ENCODE measurements around the gene SHISA7. TPM values are rescaled to one million over a fixed set of nuclear protein-coding genes. Genes with fewer than 3 reads are reported as not detected.

SHISA7 gene
- polyA plus RNA-seq (2014; cell fraction: cytosol; rRNA removed) = 0.29 and 0.62 TPM in 2 replicates
- 0.46 and 0.94 TPM in 2 replicates for polyA plus RNA-seq (2014; cell fraction: nucleus; rRNA removed)

DNA sequence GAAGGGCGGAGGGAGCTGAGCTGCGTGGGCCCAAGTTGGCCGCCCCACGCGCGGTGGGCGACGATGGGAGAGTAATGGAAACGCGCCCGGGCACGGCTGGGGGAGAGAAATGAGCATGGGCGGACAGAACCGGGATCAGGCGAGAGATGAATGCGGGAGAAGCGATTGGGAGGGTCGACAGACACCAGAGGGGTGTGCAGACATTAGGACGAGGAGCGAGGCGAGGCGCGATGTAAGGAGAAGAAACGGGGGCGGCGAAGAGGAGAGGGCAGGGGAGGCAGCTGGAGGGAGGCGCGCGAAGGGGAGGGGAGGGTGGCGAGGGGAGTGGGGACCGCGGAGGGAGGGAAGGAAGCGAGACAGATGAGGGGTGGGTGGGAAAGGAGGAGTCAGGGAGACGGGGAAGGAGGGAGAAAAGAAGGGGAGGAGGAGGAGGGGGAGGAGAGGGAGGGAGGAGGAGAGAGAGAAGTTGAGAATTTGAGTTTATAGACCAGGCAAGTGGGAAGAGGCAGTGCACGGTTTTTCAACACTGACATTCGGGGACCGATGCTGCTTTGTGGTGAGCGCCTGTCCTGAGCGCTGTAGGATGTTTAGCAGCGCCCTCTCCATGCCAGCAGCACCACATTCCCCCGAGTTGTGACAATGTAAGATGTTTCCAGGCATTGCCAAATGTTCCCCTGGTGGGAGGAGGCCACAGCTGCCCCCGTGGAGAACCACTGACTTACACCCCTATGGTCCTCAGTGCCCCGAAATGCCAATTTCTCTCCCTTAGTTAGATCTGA lies at the start of gene SHISA7:
Gene SHISA7, minus strand, starts transcription at position 256 of the 779 bp plus-strand sequence. CDS start 437 bp downstream, outside the sequence.
- DNase-seq (ENCODE audit: low spot score) = no peak

DNA sequence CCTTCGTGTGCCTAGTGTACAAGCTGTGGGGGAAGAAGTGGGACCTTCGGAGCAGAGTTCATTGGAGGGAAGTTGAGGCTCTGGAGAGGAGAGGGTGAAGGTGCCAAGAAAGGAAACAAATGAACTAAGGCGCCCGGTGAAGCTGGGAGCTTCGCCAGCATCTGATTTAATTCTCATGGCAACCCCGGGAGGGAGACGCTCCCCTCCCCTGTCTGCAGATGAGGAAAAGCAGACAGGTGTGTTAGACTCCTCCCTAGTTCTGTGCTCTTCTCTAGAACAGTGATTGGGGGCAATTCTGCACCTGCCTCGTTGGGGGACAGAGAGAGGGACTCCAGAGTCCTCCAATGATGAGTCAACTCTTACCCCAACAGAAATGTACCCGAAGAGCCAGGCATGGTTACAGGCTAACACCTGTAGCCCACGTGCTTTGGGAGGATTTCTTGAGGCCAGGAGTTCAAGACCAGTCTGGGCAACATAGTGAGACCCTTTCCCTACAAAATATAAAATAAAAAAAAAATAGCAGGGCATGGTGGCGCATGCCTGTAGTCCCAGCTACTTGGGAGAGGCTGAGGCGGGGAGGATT lies 49.4 kb upstream of the SHISA7 start:
- DNase-seq (ENCODE audit: low spot score) = no peak

DNA sequence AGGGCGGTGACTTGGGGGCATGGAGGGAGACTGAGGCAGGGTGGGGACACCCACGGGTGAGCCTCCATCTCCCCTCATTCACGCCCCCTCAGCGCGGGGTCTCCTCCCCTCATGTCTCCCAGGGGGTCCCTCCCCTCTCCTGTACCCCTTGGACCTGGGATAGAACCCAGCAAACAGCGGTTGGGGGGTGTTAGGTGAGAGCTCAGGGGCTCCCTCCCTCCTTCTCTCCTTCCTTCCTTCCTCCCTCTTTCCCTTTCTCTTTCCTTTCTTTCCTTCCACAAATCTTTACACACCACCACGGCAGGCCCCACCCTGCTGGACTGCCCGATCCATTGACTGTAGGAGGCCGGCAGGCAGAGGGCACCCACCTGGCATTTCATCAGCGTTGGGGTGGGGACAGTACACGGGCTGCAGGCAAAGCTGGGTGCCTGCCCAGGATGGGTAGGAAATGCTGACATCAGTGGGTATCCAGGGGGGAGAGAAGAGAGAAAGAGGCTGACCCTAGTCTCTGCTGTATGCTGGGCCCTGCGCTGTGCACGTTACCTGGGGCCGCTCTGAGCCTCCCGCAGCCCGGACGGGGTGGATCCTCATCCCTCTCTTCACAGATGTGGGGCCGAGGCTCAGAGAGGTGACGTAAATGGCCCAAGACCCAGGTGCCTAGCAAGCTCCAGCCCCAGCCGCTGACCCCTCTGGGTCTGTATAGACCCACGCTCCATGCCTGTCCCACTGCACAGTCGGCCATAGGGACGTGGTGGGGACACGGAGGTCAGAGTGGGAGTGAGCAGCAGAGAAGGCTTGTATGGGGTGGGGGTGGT lies 48.7 kb upstream of the SHISA7 start:
- DNase-seq (ENCODE audit: low spot score) = no peak

GRCh38 chr19:55490478-55491432 lies 47.7 kb upstream of the SHISA7 start:
- DNase-seq (ENCODE audit: low spot score) = no peak

GRCh38 chr19:55489711-55490477 lies 46.8 kb upstream of the SHISA7 start:
- no peak for DNase-seq (ENCODE audit: low spot score)

GRCh38 chr19:55488986-55489710 lies 46.0 kb upstream of the SHISA7 start:
- DNase-seq (ENCODE audit: low spot score) = no peak

DNA sequence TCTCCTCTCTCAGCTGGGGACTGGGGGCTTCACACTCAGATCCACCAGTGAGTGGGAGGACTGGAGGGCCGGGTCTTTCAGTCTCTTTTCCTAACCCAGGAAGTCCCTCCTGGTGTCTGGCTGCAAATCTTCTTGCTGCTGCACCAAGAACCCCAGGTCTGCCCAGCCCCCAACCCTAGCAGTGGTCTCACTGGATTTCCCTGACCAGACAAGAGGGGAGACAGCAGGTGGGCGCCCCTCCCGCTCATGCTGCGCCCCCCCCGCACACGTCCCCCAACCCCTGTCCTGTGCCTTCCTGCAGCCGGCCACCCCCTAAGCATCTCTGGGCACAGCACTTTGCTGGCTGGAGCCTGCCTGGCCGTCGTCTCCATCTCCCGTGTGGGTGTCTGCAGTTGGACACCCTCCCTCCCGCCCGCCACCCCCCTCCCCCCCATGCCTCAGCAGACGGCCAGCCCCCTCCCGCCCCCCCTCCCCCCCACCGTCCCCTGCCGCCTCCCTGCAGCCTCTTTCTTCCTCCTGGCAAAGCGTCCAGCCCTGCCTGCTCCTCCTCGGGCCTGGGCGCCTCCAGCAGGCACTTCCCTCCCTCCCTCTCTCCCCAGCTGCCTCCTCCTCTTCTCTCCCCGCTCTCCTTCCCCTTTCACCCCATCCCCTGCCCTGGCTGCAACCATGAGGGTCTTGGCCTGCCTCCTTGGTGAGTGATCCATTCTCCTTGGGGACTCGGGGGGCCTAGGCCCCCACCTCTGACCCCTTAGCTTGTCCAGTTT lies 45.0 kb upstream of the SHISA7 start, which contains the start of gene SSC5D:
Gene SSC5D, plus strand, starts transcription at position 513 of the 764 bp plus-strand sequence. Its CDS starts 154 bp downstream, at position 667.
- no peak for DNase-seq (ENCODE audit: low spot score)

DNA sequence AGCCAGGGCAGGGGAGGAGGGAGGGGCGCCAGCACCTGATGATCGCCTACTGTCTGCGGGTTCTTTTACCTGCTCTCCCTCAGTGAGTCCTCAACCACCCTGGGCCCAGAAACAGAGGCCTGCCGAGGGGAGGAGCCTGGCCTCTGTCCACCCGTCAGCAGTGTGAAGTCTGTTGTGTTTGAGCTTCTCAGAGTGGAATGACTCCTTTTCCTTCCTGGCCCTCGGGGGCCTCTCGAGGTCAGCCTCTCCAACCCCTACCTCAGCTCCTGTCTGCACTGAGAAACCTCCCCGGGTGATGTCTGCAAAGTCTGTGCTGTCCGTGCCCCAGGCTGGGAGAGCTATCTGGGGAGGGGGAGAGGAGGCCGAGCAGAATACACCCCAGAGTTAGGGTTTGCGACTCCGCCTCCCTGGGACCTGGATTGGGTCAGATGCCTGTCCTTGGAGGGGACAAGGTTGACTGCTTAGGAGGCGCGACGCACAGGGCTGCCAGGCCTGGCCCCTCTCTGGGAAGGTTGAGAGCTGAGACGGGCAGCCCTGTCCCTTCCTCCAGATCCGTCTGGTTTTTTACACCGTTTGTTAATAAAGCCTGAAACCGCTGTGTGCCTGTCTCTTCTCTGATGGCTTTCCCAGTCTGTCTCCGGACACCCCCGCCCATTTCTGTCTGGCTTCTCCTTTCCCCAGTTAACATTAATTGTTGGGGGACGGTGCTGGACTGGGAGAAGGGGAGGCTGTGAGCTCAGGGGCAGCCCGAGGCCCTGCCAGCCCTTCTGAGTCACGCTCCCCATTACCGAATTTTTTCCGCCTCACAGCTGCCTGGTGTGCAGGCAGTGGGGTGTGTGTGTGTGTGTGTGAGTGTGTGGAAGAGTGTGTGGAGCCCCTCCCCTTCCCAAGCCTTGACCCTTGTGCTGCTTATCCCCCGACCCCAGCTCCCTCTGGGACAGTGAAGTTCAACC lies 44.1 kb upstream of the SHISA7 start:
- no peak for DNase-seq (ENCODE audit: low spot score)

GRCh38 chr19:55486043-55486970 lies 43.2 kb upstream of the SHISA7 start:
- no peak for DNase-seq (ENCODE audit: low spot score)

- no peak for DNase-seq (ENCODE audit: low spot score)
These were observed 42.4 kb upstream of the SHISA7 start for GRCh38 chr19:55485439-55486011.

DNA sequence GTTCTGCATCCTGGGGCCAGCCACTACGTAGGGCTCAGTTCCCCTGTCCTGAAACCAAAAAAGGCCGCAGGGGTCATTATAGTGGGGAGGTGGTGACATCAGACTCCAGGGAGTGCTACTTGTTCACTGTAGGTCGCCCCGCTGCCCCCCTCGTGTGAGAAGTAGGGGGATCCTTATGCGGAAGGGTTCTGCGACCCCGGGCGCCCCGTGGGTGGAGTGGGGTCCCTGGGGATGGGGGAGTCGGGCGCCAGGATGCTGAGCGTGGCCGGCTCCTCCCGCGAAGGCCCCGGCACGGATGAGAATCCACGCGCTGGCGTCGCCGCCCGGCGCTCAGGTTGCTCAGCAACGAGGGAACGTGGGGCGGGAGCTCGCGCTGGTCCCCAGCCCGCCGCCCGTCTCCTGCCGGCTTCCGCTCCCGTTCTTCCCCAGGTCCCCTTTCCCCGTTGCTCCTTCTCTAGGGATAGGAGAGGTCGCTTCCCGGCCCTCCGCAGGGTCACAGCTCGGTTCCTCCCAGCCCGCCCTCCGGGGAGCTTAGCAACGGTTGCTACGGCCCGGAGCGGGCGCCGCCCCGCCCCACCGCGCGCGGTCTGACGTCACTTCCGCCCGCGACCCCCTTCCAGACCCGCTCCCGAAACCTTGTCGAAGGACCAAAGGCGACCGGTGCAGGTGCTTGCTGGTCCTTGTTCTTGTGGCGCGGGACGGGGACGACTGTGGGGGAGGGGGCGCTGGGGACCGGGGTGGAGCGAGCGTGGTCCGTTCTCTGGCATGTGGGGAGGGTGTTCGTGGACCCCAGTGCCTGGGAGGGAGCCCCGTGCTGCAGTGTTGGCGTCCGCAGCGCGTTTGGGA lies 41.7 kb upstream of the SHISA7 start, which contains the start of gene NAT14:
Gene NAT14, plus strand, starts transcription at position 596 of the 846 bp plus-strand sequence. CDS start 521 bp downstream, outside the sequence.
- DNase-seq (ENCODE audit: low spot score) = peak; percentile 62

DNA sequence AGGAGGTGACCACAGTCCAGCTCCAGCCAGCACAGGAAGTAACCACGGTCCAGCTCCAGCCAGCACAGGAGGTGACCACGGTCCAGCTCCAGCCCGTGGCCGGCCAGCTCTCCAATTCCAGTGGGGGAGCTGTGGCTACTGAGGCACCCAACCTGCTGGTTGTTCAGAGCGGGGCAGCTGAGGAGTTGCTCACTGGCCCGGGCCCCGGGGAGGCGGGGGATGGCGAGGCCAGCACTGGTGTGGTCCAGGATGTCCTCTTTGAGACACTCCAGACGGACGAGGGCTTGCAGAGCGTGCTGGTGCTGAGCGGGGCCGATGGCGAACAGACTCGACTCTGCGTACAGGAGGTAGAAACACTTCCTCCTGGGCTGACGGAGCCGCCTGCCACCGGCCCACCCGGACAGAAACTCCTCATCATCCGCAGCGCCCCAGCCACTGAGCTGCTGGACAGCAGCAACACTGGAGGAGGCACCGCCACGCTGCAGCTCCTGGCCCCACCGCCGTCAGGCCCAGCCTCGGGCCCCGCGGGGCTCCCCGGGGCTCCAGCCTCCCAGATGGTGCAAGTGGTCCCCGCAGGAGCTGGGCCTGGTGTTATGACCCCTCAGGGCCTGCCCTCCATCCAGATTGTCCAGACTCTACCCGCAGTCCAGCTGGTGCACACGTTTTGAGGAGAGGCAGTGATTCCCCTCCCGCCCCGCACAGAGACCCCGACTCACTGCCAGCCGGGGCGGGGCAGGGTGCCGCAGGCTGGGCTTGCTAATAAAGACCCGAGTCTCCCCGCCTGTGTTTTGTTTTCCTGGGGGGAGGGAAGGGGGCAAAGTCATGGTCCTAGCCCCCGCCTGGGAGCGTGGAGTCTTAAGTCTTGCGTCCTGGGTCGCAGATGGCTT lies 40.8 kb upstream of the SHISA7 start:
- no peak for DNase-seq (ENCODE audit: low spot score)

- no peak for DNase-seq (ENCODE audit: low spot score)
These were observed 40.0 kb upstream of the SHISA7 start for GRCh38 chr19:55482967-55483705.

Data from SK-N-DZ (cell line).